GM18873 (cell line): ENCODE data around the gene SLC44A1.

Source experiments
- ATAC-seq: cut with Tn5 transposase; IDR thresholded peaks from one replicate; pipeline ENCODE4 v1.9.1; 2021; ENCODE audit warnings: mild to moderate bottlenecking, moderate library complexity, moderate number of reproducible peaks; ENCODE audit not compliant: unreplicated experiment, low FRiP score

Gene SLC44A1

DNA sequence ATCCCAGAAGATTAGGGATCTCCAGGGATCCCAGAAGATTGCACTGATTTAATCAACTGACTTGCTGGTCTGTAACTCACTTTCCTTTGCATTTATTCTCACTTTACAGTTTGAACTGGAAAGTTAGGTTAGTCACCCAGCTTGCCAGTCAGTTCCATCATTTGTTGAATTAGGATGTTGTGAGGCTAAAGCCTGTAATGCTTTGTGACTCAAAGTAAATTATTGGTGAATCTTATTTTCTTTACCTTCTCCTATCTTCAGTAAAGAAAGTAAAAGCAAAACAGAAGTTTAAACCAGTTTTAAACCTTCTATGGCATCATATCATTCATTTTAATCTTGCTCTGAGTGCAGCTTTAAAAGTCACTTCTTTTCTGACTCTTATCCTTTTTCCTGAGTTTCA is 85.8 kb downstream of the SLC44A1 start:
- ATAC-seq, result no peak

DNA sequence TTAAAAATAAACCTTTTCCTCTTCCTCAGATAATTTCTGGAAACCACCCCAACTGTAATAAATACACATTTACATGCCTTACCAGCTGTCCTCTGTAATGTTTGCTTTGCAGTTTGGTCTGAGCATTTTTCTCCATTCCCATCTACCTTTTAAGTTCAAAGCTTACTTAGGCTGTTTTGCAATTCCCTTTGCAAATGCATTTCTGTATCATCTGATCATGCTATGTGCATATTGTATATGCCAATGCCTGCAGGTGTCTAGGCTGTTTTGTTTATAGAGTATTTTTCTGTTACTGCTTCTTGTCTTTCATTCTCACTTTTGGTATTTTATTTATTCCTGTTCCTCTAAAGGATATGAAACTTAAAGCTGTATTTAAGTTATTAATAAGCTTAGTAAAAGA is 86.3 kb downstream of the SLC44A1 start:
- ATAC-seq, result peak; percentile 63

DNA sequence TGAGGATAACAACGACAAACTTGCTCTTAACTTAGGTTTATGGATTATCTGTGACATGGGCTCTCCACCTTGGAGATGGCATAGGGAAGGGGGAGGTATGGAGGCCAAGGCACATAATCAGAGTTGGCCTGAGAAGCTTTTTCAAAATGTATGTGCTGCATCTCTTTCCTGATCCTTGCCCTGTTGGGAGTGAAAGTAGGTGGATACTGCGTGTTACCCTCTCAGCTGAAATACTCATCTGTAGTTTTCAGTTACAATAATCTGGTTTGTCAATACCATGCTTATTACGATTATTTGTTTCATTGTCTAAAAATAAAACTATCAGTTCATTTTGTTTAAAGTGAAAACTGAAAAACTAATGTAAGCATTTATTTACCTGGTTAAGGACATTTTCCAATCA is 86.7 kb downstream of the SLC44A1 start:
- ATAC-seq, result no peak

DNA sequence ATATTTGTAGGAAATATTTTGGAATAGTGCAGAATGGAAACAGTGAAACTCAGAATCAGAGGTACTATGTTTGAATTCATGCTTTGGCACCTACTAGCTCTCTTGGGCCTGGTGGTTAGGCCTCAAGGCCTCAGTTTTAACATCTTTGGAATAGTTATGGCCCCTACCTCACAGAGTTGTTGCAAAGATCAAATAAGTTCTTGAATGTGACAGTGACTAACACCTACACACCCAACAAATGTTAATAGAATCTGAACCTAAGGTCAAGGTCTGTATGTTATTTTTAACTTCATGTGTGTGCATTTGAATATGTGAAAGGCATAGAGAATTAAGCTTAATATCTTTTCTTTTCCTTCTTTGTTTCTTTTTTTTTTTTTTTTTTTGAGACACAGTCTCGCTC is 87.3 kb downstream of the SLC44A1 start:
- ATAC-seq, result no peak

DNA sequence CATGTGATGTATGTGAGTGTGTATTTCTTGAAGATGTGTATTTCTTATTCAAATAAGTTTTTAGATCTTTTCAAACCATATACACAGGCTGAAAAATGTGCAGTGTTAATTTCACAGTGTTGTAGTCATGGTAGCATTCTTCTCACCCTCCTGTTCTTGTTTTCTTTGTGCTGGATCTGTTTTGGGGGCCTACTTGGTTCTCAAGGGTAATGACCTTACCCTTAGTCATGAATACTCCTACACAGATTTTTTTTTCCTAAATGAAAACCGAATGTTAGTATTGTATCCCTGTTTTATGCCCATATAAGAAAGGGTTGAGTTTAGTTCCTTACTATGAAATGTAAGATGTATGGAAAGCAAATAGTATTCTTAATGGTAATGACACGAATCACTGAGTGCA is 88.0 kb downstream of the SLC44A1 start:
- no peak for ATAC-seq

DNA sequence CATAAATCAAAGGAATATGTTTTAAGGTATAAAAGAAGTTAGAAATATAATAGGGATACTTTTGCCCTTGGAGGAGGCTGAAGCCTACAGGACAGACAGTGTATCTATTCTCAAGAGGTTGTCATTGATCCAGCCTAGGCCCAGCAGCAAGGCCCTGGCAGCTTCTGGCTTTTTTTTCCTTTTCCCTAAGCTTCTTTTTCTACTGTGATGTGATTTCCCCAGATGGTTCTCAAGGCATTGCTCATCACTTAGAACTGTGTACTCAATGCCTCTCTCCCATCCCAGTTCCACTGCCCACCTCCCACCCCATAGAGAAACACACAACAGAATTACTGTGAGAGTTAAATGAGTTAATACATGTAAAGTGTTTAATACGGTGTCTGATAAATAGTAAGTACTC is 88.6 kb downstream of the SLC44A1 start:
- no peak for ATAC-seq

DNA sequence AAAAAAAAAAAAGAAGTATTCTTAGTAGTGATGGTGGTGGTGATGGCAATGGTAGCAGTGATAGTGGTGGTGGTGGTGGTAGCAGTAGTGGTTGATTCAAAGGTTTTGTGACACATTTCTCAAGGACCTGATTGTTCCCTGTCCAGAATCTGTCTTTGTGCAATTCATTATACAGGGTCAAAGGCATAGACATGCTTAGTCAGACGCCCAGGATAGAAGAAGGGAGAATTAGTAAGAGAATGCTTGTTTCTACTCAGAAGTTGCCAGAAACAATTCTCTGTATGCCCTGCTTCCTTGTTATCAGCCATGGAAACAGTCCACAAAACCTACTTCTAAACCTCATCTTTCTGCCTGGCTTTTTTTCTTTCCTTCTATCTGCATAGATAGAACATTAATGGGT is 89.4 kb downstream of the SLC44A1 start:
- ATAC-seq, result no peak

DNA sequence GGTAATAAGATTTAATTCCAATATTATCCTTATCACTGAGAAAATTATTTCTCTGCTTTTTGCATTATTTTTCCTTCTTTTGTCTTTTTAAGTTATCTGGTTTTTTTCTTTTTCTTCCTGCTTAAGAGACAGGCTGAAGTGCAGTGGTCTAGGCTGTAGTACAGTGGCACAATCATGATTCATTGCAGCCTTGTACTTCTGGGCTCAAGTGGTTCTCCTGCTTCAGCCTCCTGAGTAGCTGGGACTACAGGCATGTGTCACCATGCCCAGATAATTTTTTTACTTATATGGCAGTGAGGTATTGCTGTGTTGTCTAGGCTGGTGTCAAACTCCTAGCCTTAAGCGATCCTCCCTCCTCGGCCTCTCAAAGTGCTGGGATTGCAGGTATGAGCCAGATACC is 93.9 kb downstream of the SLC44A1 start:
- no peak for ATAC-seq

DNA sequence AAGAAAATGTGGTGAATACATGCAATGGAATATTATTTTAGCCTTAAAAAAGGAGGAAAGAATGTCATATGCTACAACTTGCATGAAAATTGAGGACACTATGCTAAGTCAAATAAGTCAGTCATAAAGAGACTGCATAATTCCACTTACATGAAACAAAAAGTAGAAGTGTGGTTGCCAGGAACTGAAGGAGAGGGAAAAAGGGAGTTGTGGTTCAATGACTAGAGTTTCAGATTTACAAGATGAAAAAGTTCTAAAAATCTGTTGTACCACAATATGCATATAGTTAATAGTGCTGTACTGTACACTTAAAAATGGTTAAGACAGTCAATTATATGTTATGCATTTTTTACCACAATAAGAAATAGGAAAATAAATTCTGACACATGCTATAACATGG is 95.4 kb downstream of the SLC44A1 start:
- ATAC-seq, result no peak

DNA sequence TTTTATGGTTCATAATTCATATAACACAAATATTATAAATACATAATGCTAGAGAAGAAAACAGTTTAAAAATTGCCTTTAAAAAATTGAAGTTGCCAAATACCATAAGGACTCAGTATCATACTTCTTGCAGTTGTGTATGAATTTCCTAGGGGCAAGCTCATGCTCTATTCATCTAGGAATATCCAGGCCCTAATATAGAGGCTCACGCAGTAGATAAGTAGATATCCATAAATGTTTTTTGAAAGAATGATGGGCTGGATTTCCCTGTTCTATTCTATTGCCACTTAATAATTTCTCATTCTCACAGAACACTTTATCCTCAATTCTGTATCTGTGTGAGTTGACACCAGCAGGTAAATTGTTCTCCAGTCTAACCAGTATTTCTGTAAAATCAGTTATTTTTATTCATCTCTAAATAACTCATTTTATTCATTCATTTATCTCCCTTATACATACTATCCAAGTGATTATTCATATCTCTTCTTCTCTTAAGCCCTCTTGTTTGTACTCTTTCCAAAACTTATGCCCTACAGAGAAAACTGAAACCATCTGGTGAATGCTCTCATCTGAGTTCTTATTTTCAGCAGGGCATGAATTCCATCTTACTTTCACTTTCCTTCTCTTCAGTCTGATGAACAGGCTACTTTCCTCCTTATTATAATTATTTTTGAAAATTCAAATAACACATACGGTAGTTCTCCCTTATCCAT is 97.1 kb downstream of the SLC44A1 start:
- peak; percentile 68 for ATAC-seq

DNA sequence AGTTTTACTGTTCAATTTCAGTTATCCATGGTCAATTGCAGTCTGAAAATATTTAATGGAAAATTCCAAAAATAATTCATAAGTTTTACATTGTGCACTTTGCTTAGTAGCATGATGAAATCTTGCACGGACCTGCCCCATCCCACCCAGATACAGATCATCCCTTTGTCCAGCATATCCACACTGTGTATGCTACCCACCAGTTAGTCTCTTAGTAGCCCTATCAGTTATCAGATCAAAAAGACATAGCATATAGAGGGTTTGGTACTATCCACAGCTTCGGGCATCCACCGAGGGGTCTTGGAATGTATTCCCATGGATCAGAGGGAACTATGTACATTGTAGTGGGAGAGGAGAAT is 97.7 kb downstream of the SLC44A1 start:
- ATAC-seq, result no peak

DNA sequence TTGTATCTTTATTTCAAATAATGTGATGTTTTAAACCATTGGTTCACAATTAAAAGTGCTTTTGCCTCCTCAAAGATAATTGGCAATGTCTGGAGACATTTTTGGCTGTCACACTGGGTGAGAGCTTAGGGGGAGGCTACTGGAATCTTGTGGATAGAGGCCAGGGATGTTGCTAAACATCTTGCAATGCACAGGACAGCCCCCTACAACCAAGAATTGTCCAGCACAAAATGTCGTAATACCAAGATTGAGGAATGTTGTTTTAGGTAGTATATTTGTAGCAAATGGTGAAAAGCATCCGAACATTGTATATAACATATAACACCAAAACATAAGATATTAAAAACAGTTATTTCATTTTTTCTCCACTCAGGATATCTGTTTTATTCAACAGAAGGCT is 99.8 kb downstream of the SLC44A1 start:
- ATAC-seq, result no peak

DNA sequence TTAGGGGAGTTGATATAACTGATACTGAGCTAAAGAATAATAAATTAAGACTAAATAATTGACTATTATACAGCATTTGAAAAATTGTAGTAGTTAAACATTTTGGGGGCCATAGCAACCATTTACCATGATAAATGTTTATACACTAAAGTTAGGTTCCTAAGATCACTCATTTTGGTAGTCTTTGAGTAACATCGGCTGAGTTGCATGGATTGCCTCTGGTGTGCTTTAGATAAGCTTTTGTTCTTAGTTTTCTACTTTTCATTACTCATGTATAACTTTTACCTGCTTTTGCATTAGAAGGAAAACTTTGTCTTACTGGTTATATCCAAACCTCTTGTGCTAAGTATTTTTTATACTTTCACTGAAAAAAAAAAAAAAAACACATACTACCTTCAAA is 101.2 kb downstream of the SLC44A1 start:
- ATAC-seq, result no peak

DNA sequence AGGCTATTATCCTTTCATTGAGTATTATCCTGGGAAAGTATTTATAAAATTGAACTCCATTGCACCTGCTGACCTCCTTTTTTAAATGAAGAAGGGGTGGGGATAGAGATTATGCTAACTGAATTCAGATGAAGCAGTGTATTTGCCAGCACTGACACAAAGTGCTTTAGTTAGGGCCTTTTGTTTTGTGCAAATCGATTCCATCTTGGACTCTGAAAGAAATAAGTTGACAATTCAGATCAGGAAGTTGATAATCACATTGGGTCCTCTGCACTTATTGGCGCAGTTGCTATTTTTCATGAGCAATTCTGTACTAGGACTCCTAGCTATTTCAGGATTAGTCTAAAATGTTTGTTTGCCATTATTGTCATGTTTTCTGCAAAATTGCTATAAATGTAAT is 101.8 kb downstream of the SLC44A1 start:
- no peak for ATAC-seq

DNA sequence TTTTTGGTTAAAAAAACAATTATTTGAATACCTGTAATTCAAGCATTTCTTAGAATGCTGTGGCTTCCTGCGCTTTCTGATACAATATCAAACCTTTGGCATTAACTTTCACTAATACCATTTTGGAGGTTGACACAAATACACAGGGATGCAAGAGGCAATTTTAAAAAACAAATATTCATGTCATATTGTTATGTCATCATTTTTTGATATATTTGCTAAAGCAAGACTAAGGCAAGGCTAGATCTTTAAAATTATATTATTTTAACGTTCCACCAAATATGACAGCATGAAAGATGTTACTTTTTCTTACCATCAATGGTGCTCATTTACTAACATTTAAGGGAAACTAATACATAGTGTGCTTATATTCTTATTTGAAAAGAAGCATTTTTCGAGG is 110.0 kb downstream of the SLC44A1 start:
- ATAC-seq, result no peak

DNA sequence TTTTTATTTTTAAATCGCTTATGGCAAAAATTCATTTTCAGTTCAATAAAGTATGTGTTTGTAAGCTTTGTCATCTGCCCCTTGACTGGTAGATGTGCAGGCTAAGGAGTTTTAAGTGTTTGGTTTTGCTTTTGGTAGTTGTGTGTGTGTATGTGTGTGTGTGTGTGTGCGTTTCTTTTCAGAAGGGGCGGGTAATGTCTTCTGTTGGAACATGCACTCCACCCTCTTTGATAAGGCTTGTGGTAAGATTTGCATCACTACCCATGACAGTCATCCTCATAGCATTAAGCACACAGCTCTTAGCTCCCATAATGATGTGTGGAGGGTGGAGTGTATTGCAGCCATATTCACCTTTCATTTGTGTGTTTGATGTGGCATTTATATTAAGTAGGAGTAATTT is 111.3 kb downstream of the SLC44A1 start:
- ATAC-seq, result peak; percentile 58

DNA sequence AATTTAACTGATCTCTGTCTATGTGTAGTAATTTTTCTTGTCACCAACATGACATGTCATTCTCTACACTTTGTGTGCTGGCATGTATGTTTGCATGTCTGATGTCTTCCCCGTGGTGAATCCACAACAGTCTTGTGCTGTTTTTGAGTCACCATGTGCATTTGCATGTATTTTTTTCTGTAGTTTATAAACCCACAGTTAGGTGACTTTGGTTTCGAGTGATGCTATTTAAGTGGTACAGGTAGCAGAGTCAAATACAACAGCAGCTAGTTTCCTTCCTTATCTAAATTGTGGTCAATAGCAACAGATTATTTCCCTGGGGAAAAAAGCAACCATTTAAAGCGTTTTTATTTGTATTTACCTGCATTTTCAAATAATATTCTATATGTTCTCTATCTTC is 113.5 kb downstream of the SLC44A1 start:
- ATAC-seq, result peak; percentile 94

DNA sequence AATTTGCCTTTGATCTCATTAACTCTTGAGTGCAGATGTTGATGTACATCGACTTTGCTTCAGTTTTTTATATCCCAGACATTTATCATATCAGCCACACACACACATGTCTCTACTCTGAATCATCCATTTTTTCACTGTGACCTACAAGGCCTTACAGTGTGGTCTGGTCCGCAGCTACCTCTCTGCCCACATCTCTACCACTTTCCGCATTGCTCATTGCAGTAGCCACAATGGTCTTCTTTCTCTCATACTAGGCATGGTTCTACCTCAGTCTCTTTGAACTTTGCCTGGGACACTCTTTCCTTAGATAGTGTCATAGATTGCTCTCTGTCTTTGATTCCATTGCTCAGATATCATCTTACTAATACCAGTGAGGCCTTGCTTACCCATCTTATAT is 115.4 kb downstream of the SLC44A1 start:
- ATAC-seq, result no peak

DNA sequence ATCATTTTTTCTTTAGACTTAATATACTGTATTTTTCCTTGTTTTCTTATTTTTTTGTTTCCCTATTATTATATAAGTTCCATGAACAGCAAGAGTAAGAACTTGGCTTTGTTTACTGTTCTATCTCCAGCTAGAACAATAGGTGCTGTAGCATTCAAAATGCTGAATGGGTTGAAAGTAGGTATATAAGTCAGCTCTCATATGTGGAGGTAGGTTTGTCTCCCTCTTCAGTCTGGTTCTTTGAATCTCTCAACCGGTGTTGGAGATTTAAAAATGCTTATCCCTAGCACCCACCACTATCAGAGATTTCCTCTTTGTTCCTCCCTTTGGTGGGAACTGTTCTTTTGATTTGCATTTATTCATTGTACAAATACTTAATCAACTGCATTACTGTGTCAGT is 115.9 kb downstream of the SLC44A1 start:
- no peak for ATAC-seq

DNA sequence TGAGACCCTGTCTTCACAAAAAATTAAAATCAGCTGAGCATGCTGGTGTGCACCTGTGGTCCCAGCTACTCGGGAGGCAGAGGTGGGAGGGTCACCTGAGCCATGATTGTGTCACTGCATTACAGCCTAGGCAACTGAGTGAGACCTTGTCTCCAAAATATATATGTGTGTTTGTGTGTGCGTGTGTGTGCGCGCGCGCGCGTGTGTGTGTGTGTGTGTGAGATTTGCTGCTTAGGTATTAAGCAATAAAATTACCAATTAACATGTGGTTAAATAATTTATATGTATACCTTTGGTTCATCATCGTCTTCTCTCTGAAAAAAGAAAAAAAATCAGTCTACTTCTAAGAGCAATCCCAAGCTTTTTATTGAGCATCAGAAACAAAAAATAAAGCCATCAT is 117.4 kb downstream of the SLC44A1 start:
- no peak for ATAC-seq

DNA sequence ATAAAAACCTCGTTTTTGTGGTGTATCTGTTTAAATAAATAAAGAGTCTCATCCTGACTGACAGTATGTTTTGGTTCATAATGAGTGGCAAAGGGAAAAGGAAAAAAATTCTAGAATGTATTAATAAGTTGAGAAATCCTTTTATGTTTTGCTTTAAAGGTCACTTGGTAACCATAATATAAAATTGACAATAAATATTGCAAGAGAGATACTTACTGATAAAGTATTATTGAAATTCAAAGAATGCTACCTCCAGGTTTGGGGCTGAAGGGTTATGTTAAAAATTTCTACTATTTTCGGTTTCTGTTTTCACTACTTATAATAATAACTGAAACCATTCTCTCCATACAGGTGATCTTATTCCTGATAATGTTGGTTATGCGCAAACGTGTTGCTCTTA is 118.0 kb downstream of the SLC44A1 start:
- no peak for ATAC-seq

DNA sequence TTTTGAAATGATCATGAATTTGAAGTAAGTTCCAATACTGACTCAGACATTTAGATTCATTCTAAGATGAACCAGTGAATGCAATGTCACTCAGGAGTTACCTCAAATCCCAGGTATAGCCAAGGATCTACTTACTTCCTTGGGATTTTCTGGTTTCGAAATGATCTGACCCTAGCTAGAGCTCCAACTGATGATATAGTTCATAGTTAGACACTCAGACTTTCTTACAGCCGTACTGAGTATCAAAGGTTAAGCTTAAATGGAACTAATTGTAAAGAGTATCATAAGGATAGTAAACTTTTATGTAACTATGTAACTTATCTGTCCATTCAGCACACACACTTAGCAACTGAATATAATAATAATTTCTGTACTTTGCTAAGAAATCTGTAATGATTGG is 119.4 kb downstream of the SLC44A1 start:
- ATAC-seq, result no peak

DNA sequence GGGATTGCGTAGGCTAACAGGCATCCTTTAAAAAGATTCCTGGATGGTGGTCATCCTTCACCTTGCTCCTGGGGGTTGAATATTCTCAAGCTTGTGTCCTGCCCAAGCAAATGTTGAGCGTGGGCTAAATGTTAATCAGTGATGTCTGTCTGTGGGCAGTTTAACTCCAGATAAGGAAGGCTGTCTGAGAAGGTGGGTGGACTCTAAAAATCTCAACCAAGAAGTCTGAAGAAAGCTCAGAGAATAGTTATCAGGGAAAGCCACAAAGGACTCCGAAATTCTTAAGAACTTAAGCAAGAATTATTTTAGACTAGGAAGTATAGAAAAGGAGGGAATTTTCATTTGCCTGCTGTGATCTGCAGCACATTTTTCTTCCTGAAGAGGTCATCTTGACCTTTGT is 125.5 kb downstream of the SLC44A1 start:
- no peak for ATAC-seq
